ENCODE results near the gene PALM2AKAP2.
A peak's percentile ranks its signal among the peaks of the same experiment; 100 is the strongest.
"Not testable (repeated sequence)": the region's sequence is repeated elsewhere in the genome, so short reads cannot be mapped to it uniquely, and the experiment has no call there.

Gene PALM2AKAP2

GRCh38 chr9:109805050-109805449, 25.1 kb downstream of the PALM2AKAP2 start:
- no peak for DNase-seq (ENCODE audit: low read depth)

- peak; percentile 50 for DNase-seq (ENCODE audit: low read depth)
These were observed 26.6 kb downstream of the PALM2AKAP2 start for GRCh38 chr9:109806506-109807115.

DNA sequence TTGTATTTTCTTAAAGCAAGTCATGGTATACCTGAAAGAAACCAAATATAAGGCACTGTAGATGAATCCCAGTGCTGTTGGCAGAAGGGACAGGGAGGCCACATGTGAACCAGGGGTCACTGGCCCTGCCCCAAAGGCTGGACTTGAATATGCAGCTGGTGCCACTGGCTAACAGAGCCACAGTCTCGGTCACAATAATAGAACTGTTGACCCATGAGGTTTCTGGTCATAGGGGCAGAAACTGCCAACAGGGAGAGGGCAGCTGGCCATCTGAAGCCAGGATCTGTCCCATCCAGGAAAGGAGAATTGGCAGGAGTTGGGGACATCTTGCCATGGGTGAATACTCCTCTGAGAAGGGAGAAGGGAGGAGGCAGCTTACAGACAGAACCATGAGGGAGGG, 31.9 kb downstream of the PALM2AKAP2 start:
- no peak for DNase-seq (ENCODE audit: low read depth)

- DNase-seq (ENCODE audit: low read depth) = no peak
These were observed 32.3 kb downstream of the PALM2AKAP2 start for GRCh38 chr9:109812331-109812730.

DNA sequence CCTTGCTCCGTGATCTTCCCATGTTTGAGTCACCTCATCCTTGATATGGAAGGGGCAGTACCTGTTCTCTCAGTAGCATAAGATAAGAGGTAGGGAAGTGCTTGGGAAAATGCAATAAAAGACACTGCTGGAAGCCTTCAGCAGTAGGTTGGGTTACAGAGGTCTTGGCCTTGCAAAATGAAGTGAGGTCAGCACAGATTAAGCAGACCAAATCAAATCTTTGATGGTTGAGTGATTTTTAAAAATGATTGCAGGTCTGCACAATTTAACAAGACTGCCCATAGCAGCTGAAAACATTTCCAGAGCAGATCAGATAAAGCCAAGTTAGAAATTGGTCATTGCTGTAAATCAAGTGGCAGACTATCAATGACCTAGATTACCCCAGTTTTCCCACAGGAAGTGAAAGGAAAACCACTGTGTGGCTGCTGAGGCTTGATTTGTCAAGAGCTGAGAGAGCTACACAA, 32.9 kb downstream of the PALM2AKAP2 start:
- no peak for DNase-seq (ENCODE audit: low read depth)

DNA sequence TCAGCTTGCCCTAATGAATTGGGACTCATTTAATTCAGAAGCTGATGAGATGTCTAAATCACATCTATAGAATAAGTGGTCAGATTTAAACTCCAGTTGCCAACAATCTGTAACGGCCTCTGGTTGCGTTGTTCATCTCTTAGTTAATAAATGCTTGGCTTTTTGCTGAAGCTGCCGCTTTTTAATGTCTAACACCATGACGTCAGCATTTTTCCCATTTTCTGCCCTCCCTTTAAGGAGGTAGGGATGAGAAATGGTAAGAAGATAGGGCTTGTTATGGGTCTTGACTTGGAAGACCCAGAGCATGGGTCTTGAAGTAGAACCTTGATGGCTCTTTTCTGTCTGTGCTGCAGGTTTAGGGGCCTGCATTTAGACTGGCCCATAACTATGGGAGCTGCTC, 33.3 kb downstream of the PALM2AKAP2 start:
- no peak for DNase-seq (ENCODE audit: low read depth)

GRCh38 chr9:109813829-109814228, 33.8 kb downstream of the PALM2AKAP2 start:
- DNase-seq (ENCODE audit: low read depth) = no peak

GRCh38 chr9:109815366-109815947, 35.5 kb downstream of the PALM2AKAP2 start:
- no peak for DNase-seq (ENCODE audit: low read depth)

DNA sequence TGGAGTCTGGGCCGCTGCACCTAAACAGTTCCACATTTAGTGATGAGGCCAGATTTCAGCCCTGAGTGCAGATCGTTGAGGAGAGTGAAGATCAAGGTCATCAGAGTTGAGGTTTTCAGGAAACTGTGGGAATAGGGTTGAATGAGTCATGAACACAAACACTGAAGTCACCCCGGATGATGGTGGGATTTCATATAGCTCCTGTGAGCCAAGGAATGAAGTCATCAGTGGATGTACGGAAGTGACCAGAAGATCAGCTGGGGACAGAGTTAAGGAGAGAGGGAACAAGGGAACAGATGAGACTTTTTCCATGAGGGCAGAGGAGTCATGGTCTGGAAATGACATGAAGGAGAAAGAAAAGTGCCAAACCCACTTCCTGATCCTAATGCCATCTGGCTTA, 36.5 kb downstream of the PALM2AKAP2 start:
- DNase-seq (ENCODE audit: low read depth) = peak; percentile 89

DNA sequence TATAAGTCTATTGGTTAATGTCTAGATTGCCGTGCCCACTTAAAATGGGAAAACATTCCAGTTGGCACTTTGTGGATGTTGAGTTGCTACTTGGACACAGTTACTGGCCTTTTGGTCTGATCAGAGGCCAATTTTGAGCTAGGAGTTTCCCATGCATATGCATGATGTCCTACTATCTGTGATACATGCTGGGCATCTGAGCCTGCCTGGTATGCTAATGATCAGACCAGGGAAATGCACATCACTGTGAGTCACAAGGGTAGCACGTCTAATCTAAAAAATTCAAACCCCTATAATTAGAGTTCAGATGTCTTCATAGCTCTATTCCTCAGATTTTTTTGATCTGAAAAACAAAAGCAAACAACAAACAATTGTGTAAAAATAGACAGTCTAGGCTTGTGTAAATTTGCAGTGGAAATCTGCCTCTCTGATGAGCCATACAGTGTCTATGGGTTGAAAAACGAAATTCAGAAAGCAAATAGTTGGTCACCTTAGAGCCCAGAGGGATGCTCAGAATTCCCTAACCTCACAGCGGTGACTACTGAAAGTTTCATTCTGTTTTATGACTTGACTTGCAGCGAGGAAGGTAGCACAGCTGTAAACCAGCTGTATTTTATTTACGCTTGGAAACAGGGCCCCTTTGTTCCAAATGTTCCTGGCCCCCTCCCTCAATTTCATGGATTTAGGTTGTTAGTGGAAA, 37.3 kb downstream of the PALM2AKAP2 start:
- peak; percentile 39 for DNase-seq (ENCODE audit: low read depth)

DNA sequence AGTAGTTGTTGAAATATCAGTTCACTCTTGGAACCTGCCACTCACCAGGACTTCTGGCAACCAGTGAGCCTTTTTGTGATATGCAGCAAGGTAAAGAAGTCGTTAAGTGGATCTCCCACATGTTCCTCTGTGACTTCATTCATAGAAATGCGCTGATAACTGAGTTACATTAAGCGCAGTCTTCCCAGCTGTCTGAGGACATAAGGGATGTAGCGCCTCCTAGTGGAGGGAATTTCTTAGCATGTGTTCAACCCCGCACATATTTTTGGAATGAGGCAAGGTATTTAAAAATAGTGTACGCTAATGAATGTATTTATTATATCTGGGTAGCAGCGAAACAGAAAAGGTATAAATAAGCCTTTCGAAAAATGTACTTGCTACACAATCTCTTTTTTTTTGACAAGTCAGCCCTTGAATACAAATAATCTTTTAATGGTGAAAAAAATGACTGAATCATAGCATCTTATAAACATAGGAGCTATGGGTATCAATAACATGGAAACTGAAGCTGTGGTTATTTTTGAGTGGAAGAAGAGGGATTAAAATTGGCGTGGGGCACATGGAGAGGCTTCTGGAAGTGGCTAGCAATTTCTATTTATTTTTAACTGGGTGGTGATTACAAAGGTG, 38.0 kb downstream of the PALM2AKAP2 start:
- peak; percentile 87 for DNase-seq (ENCODE audit: low read depth)

DNA sequence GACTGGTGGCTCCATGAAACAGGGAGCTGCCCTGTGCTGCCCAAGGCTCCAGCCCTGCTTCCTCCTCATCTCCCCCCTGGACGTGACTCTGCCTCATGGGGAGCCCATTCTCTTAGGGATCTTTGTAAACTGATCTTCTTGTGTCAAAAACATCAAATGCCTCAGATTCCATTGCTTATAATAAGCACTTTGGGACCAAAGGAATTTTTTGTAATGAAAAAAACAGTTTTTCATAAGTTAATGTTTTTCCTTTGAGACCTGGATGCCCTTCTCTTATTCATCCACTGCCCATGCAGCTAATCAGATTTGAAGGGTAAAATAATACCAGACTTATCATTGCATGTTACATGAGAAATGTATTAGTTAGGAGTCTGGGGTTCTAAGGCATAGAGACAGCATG, 41.7 kb downstream of the PALM2AKAP2 start:
- no peak for DNase-seq (ENCODE audit: low read depth)

DNA sequence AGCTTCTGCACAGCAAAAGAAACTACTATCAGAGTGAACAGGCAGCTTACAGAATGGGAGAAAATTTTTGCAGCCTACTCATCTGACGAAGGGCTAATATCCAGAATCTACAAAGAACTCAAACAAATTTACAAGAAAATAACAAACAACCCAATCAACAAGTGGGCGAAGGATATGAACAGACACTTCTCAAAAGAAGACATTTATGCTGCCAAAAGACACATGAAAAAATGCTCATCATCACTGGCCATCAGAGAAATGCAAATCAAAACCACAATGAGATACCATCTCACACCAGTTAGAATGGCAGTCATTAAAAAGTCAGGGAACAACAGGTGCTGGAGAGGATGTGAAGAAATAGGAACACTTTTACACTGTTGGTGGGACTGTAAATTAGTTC, 45.4 kb downstream of the PALM2AKAP2 start:
- DNase-seq (ENCODE audit: low read depth) = not testable (repeated sequence)

DNA sequence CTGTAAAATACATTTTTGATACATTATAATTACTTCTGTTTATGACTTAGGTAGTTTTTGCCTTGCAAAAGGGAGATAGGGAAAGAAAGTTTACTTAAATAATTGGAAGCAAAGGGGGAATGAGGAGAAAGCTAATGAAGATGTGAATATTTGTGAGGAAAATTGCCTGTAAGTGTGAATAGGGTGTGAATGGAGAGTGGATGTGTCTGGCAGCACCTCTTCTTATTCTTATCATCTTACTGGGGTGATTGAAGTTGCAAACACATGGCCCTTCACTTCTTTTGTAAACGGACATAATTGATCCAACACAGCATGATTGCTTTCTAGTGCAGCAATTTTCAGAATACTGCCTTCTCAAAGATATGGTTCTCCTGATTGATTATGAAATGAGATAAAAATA, 46.6 kb downstream of the PALM2AKAP2 start:
- DNase-seq (ENCODE audit: low read depth) = no peak

GRCh38 chr9:109828254-109828653, 48.3 kb downstream of the PALM2AKAP2 start:
- no peak for DNase-seq (ENCODE audit: low read depth)

Measured in fibroblast of gingiva (primary cell).